Gastroesophageal sphincter (tissue), 4 donors: Measurements from ENCODE around the gene COPZ2. TPM values are rescaled to one million over a fixed set of nuclear protein-coding genes. Genes with fewer than 3 reads are reported as not detected.
"Not testable (repeated sequence)": the region's sequence is repeated elsewhere in the genome, so short reads cannot be mapped to it uniquely, and the experiment has no call there.

ENCODE experiments used
- ATAC-seq: fragments of 150-250 bp; one replicate; pipeline ENCODE4 v1.9.1; 2016; ENCODE audit warnings: mild to moderate bottlenecking, moderate library complexity
- H3K27ac ChIP-seq, 4 donors: fragments of 200-600 bp; sonication (generic) in 3 of 4; 1 replicate in 3 of 4; 2 replicates in 1 of 4; pipeline ENCODE4 v1.5.1; 2016 to 2019
- H3K27me3 ChIP-seq: fragments of 200-600 bp; sonication (generic); one replicate; pipeline ENCODE4 v1.5.1; 2019
- H3K36me3 ChIP-seq, 2 donors: fragments of 200-600 bp; sonication (generic); one replicate each; pipeline ENCODE4 v1.5.1; 2019; ENCODE audit warnings: control low read depth in 1 of 2
- H3K4me1 ChIP-seq, 3 donors: fragments of 200-600 bp; sonication (generic); 1 replicate in 2 of 3; 2 replicates in 1 of 3; pipeline ENCODE4 v1.5.1; 2016 to 2019; ENCODE audit warnings: control low read depth in 2 of 3
- H3K4me3 ChIP-seq, 2 donors: fragments of 200-600 bp; sonication (generic); one replicate each; pipeline ENCODE4 v1.5.1; 2019; ENCODE audit warnings: mild to moderate bottlenecking in 1 of 2, moderate library complexity in 1 of 2
- H3K9me3 ChIP-seq, 3 donors: fragments of 200-600 bp; sonication (generic); one replicate each; pipeline ENCODE4 v1.5.1; 2017 to 2019; ENCODE audit warnings: control low read depth in 2 of 3
- EP300 ChIP-seq: sonication (generic); formaldehyde crosslinking; IDR thresholded peaks from one replicate; pipeline ENCODE4 v1.6.1; 2017; ENCODE audit warnings: antibody characterized with exemption, mild to moderate bottlenecking
- POLR2A ChIP-seq, 2 donors: fragments of 450-650 bp; IDR thresholded peaks; one replicate each; pipeline ENCODE4 v1.6.1; 2017; ENCODE audit warnings: antibody characterized with exemption in 2 of 2, mild to moderate bottlenecking in 2 of 2, moderate library complexity in 1 of 2
- POLR2AphosphoS5 ChIP-seq: sonication (generic); formaldehyde crosslinking; IDR thresholded peaks from one replicate; pipeline ENCODE4 v1.6.1; 2017; ENCODE audit warnings: antibody characterized with exemption
- WGBS, 2 donors: methylation state at CpG; one replicate each; pipeline ENCODE4 v1.1.5; 2018; ENCODE audit warnings: low coverage in 1 of 2; 5-methylcytosine and 5-hydroxymethylcytosine counted together
- total RNA-seq, 4 donors: library from RNA; depleted of rRNA; stranded (reverse); fragments of >200 nt; gene quantifications; one replicate each; pipeline ENCODE4 v1.1.0, GENCODE V29; 2016
- TF ChIP-seq, protein P1 (sequence below), 4 experiments: fragments of 200-600 bp in 2 of 4; fragments of 450-650 bp in 2 of 4; sonication (generic) in 1 of 4; IDR thresholded peaks; one replicate each; pipeline ENCODE4 v1.5.1; 2017 to 2019; ENCODE audit warnings: antibody characterized with exemption in 4 of 4, mild to moderate bottlenecking in 2 of 4, moderate library complexity in 2 of 4

COPZ2 gene
- total RNA-seq, 4 donors from 2014 or later: 40.6 to 75.5 (median 49.4) TPM

DNA sequence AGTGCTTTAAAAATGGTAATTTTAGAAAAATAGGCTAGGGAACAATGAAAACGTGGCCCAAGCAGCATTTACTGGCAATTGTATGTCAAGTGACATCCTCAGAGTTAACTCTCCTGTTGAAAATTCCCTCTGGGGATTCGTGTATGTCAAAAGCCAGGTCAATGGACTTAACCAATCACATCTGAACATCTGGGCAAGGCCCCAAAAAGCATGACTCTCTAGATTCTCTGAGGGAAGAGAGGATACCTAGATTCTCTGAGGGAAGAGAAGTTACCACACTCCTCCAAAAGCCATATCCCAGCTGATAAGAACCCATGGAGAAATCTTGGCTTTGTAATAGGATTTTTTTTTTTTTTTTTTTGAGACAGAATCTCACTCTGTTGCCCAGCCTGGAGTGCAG lies 34.1 kb upstream of the COPZ2 start:
- H3K36me3 ChIP-seq: peaks cover 0 to 94% of the 10 kb centered on the region in 2 donors
- H3K4me3 ChIP-seq: no peak overlapping the region
- no peak for ATAC-seq

DNA sequence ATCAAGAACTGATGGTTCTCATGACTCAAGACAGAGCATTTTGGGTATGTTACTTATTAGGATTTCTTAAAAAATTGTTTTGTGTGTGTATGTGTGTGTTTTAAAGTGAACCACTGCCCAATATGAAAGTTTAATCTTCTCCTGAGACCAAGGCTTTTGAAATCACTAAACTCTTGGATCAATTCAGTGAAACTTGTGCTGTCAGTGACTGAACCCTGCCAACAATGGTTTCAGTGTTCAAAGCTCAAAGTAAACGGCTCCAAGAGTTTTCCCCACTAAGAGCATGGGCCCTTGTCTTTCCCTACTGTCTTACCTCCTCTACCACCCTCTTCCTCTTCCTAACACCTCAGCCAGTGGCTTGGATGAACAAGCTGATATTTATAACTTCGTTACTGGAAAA lies 32.6 kb upstream of the COPZ2 start:
- H3K36me3 ChIP-seq: peaks cover 0 to 94% of the 10 kb centered on the region in 2 donors
- no peak overlapping the region for H3K4me3 ChIP-seq
- no peaks in the 10 kb centered on the region for H3K27me3 ChIP-seq
- 28 to 30% methylated on average over 1 to 2 of the region's 2 CpGs for WGBS, 2 donors
- H3K27ac ChIP-seq: no peak overlapping the region
- TF ChIP-seq POLR2A (IDR thresholded peaks at IDR 0.05): no peak
- TF ChIP-seq, protein P1, sequence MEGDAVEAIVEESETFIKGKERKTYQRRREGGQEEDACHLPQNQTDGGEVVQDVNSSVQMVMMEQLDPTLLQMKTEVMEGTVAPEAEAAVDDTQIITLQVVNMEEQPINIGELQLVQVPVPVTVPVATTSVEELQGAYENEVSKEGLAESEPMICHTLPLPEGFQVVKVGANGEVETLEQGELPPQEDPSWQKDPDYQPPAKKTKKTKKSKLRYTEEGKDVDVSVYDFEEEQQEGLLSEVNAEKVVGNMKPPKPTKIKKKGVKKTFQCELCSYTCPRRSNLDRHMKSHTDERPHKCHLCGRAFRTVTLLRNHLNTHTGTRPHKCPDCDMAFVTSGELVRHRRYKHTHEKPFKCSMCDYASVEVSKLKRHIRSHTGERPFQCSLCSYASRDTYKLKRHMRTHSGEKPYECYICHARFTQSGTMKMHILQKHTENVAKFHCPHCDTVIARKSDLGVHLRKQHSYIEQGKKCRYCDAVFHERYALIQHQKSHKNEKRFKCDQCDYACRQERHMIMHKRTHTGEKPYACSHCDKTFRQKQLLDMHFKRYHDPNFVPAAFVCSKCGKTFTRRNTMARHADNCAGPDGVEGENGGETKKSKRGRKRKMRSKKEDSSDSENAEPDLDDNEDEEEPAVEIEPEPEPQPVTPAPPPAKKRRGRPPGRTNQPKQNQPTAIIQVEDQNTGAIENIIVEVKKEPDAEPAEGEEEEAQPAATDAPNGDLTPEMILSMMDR (IDR thresholded peaks at IDR 0.05): no peak
- no peak for TF ChIP-seq POLR2AphosphoS5
- TF ChIP-seq EP300: no peak
- no peaks in the 10 kb centered on the region for H3K9me3 ChIP-seq
- H3K4me1 ChIP-seq: peaks cover 0 to 37% (median 4%) of the 10 kb centered on the region in 3 donors
- no peak for ATAC-seq

More for the DNA sequence above, 34.1 kb upstream of the COPZ2 start:
- no peaks in the 10 kb centered on the region for H3K27me3 ChIP-seq
- H3K4me1 ChIP-seq: peaks cover 0 to 25% (median 4%) of the 10 kb centered on the region in 3 donors
- H3K27ac ChIP-seq: no peak overlapping the region
- no peak for TF ChIP-seq POLR2A (IDR thresholded peaks at IDR 0.05)
- TF ChIP-seq, protein P1 (IDR thresholded peaks at IDR 0.05): no peak
- no peak for TF ChIP-seq POLR2AphosphoS5
- TF ChIP-seq EP300: no peak
- WGBS, 2 donors: 26 to 32% methylated on average over 2 of the region's 2 CpGs
- no peaks in the 10 kb centered on the region for H3K9me3 ChIP-seq

DNA sequence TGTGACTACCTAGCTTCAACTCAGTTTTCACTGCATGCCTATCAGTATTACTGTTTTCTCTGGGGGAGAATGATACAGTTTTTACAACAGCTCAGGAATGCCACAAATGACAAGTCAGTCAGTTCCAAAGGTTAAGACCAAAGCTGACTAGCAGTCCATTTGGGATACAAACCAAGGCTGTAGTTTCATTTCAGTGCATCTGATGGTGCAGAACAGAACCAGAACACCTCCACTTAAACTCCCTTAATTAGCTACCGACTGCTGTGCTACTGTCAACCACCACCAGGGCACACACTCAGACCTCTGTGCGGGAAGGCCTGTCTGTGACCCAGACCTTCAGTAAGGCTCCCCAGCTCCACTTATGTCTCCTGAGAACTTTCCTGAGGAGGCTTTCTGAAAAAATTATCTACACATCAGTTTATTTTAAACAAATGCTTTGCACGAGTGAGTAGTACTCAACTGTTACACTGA lies 30.9 kb upstream of the COPZ2 start:
- Histone ChIP-seq H3K4me3 (no peak overlapping the region), H3K27me3 (no peaks in the 10 kb centered on the region), H3K9me3 (no peaks in the 10 kb centered on the region), H3K36me3 (peaks cover 0 to 97% of the 10 kb centered on the region in 2 donors), H3K27ac (no peak overlapping the region), H3K4me1 (peaks cover 0 to 43% (median 0%) of the 10 kb centered on the region in 3 donors)
- TF ChIP-seq, protein P1 (IDR thresholded peaks at IDR 0.05): no peak
- TF ChIP-seq POLR2AphosphoS5 (no peak), POLR2A (IDR thresholded peaks at IDR 0.05) (no peak), EP300 (no peak)
- ATAC-seq: no peak
- 65 to 95% methylated on average over 2 to 3 of the region's 3 CpGs for WGBS, 2 donors

DNA sequence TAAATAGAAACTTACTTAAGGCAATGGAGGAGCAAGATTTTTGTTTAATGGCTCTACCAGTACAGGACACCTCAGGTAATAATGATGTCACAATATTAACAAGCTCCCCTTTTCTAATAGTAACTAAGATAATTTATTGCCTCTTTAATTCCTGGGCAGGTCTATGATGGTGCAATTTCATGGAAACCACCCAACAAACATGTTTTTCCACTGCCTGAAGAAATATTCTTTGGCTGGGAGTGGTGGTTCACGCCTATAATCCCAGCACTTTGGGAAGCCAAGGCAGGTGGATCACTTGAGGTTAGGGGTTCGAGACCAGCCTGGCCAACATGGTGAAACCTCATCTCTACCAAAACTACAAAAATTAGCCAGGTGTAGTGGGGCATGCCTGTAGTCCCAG lies 30.2 kb upstream of the COPZ2 start:
- WGBS, 2 donors: 67 to 100% methylated on average over 1 of the region's 2 CpGs
- not testable (repeated sequence) for H3K4me3 ChIP-seq, H3K27me3 ChIP-seq, H3K9me3 ChIP-seq
- peak overlapping the region in 1 of 4 donors; percentile 6 for H3K27ac ChIP-seq
- H3K36me3 ChIP-seq: peaks cover 0 to 97% of the 10 kb centered on the region in 2 donors
- peak; percentile 53 for ATAC-seq
- H3K4me1 ChIP-seq: peaks cover 0 to 43% (median 0%) of the 10 kb centered on the region in 3 donors

DNA sequence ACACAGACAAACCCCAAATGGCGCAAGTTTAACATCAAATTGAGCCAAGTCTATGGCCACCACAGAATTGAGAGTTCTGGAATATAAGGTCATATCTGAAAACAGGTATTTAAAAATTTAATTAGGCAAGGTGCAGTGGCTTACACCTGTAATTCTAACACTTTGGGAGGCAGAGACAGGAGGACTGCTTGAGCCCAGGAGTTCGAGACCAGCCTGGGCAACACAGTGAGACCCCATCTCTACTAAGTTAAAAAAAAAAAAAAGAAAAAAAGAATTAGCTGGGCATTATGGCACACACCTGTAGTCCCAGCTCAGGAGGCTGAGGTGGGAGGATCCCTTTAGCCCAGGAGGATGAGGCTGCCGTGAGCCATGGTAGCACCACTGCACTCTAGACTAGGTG lies 29.6 kb upstream of the COPZ2 start:
- Histone ChIP-seq H3K9me3 (no peaks in the 10 kb centered on the region), H3K27ac (peak overlapping the region in 1 of 4 donors; percentile 50), H3K27me3 (no peaks in the 10 kb centered on the region), H3K4me1 (peaks cover 0 to 43% (median 0%) of the 10 kb centered on the region in 3 donors), H3K36me3 (peaks cover 0 to 98% of the 10 kb centered on the region in 2 donors), H3K4me3 (no peak overlapping the region)
- no peak for ATAC-seq
- 92 to 100% methylated on average over 2 of the region's 3 CpGs for WGBS, 2 donors
- TF ChIP-seq POLR2A (IDR thresholded peaks at IDR 0.05) (no peak), EP300 (no peak), POLR2AphosphoS5 (no peak)
- TF ChIP-seq, protein P1 (IDR thresholded peaks at IDR 0.05): no peak
